DOHH2 (cell line): Measurements from ENCODE around the gene FBXO24.

Source experiments
- H3F3A ChIP-seq: fragments of 200-600 bp; sonication (generic), shearing (Covaris generic); 2 replicates; pipeline ENCODE4 v1.6.0; 2016; ENCODE audit warnings: antibody characterized with exemption, mild to moderate bottlenecking; ENCODE audit not compliant: control insufficient read depth, insufficient read depth
- H3K27ac ChIP-seq: fragments of 200-600 bp; sonication (generic); 2 replicates; pipeline ENCODE4 v1.5.1; 2014; ENCODE audit warnings: low read depth, mild to moderate bottlenecking, low read length, moderate library complexity
- H3K27me3 ChIP-seq: fragments of 200-600 bp; sonication (generic); 2 replicates; pipeline ENCODE4 v1.6.1; 2014; ENCODE audit warnings: mild to moderate bottlenecking, low read length, mixed read lengths; ENCODE audit not compliant: control insufficient read depth
- H3K36me3 ChIP-seq: fragments of 200-600 bp; sonication (generic); 2 replicates; pipeline ENCODE4 v1.6.1; 2014; ENCODE audit warnings: mild to moderate bottlenecking, low read length, moderate library complexity, mixed read lengths; ENCODE audit not compliant: control insufficient read depth
- H3K4me1 ChIP-seq: fragments of 200-600 bp; sonication (generic); 2 replicates; pipeline ENCODE4 v1.6.1; 2014; ENCODE audit warnings: mild to moderate bottlenecking, low read length, mixed read lengths; ENCODE audit not compliant: control insufficient read depth
- H3K4me2 ChIP-seq: fragments of 200-600 bp; sonication (generic); 2 replicates; pipeline ENCODE4 v1.6.0; 2014; ENCODE audit warnings: mild to moderate bottlenecking, low read length, moderate library complexity
- H3K4me3 ChIP-seq: fragments of 200-600 bp; sonication (generic); 2 replicates; pipeline ENCODE4 v1.5.1; 2014; ENCODE audit warnings: mild to moderate bottlenecking, low read length, mixed read lengths
- H3K79me2 ChIP-seq: fragments of 200-600 bp; sonication (generic); 2 replicates; pipeline ENCODE4 v1.6.1; 2014; ENCODE audit warnings: mild to moderate bottlenecking, low read length, mixed read lengths; ENCODE audit not compliant: control insufficient read depth
- H3K9me2 ChIP-seq: fragments of 200-600 bp; sonication (generic); replicated peaks from 2 replicates; pipeline ENCODE4 v1.6.1; 2014; ENCODE audit warnings: mild to moderate bottlenecking, low read length, mixed read lengths; ENCODE audit not compliant: control insufficient read depth
- H3K9me3 ChIP-seq: fragments of 200-600 bp; sonication (generic); 2 replicates; pipeline ENCODE4 v1.6.1; 2014; ENCODE audit warnings: antibody characterized with exemption, low read length, mixed read lengths; ENCODE audit not compliant: control insufficient read depth, insufficient read depth
- H4K20me1 ChIP-seq: fragments of 200-600 bp; sonication (generic); 2 replicates; pipeline ENCODE4 v1.6.0; 2014; ENCODE audit warnings: low read depth, mild to moderate bottlenecking, antibody characterized with exemption, low read length, moderate library complexity; ENCODE audit not compliant: control insufficient read depth, insufficient read depth
- CTCF ChIP-seq: fragments of 200-600 bp; sonication (generic); IDR thresholded peaks from one replicate; pipeline ENCODE4 v1.5.1; 2014; ENCODE audit warnings: antibody characterized with exemption, mild to moderate bottlenecking, low read depth, low read length; ENCODE audit not compliant: poor library complexity, severe bottlenecking
- EZH2phosphoT487 ChIP-seq: fragments of 200-600 bp; sonication (generic); IDR thresholded peaks from 2 replicates; pipeline ENCODE4 v1.6.1; 2017; ENCODE audit warnings: borderline replicate concordance, mild to moderate bottlenecking, antibody characterized with exemption, low read length, moderate library complexity, mixed read lengths

Gene FBXO24

DNA sequence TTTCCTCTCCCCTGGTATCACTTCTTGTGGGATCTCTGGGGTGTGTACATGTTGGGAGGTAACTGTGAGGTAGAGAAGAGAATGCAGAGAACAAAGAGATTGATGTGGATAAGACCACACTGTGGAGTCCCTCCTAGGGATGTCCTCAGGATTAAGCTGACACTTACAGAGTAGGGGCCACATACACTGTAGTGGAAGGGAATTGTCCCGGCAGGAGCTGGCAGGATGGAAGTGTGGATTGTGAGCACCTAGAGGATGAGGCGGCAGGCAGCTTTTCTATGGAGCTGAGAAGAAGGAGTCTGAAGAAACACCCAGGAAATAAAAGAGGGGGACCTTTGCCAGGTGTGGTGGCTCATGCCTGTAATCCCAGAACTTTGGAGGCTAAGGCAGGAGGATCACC lies 33.6 kb upstream of the FBXO24 start:
- no peaks in the 10 kb centered on the region for H3K9me2 ChIP-seq
- H3F3A ChIP-seq: peaks cover 7% of the 10 kb centered on the region; the same call in 1 of the 2 replicates
- no peak overlapping the region for H3K27ac ChIP-seq
- no peaks in the 10 kb centered on the region for H3K27me3 ChIP-seq
- TF ChIP-seq EZH2phosphoT487 (no peak), CTCF (no peak)
- peaks cover 4% of the 10 kb centered on the region; the same call in 1 of the 2 replicates for H3K79me2 ChIP-seq
- H4K20me1 ChIP-seq: no peaks in the 10 kb centered on the region
- peaks cover 22% of the 10 kb centered on the region for H3K36me3 ChIP-seq
- H3K9me3 ChIP-seq: no peaks in the 10 kb centered on the region
- H3K4me1 ChIP-seq: peaks cover 32% of the 10 kb centered on the region
- H3K4me2 ChIP-seq: no peak overlapping the region
- H3K4me3 ChIP-seq: no peak overlapping the region

GRCh38 chr7:100553032-100553431 lies 33.1 kb upstream of the FBXO24 start:
- H4K20me1 ChIP-seq: no peaks in the 10 kb centered on the region
- no peaks in the 10 kb centered on the region for H3K9me2 ChIP-seq
- H3K27ac ChIP-seq: no peak overlapping the region
- H3K79me2 ChIP-seq: no peaks in the 10 kb centered on the region
- no peaks in the 10 kb centered on the region for H3K27me3 ChIP-seq
- TF ChIP-seq CTCF: no peak
- no peak for TF ChIP-seq EZH2phosphoT487
- no peaks in the 10 kb centered on the region for H3K9me3 ChIP-seq
- H3K4me1 ChIP-seq: peaks cover 27% of the 10 kb centered on the region
- peaks cover 22% of the 10 kb centered on the region for H3K36me3 ChIP-seq
- no peak overlapping the region for H3K4me3 ChIP-seq
- H3F3A ChIP-seq: peaks cover 7% of the 10 kb centered on the region; the same call in 1 of the 2 replicates
- H3K4me2 ChIP-seq: no peak overlapping the region

GRCh38 chr7:100555701-100556100 lies 30.4 kb upstream of the FBXO24 start:
- Histone ChIP-seq H3K79me2 (no peaks in the 10 kb centered on the region), H3F3A (peaks cover 4% of the 10 kb centered on the region; the same call in 1 of the 2 replicates), H3K9me2 (no peaks in the 10 kb centered on the region), H3K27ac (no peak overlapping the region), H3K4me3 (no peak overlapping the region), H4K20me1 (no peaks in the 10 kb centered on the region), H3K27me3 (no peaks in the 10 kb centered on the region), H3K4me2 (no peak overlapping the region), H3K36me3 (peaks cover 12% of the 10 kb centered on the region), H3K9me3 (no peaks in the 10 kb centered on the region), H3K4me1 (peaks cover 5% of the 10 kb centered on the region)
- TF ChIP-seq EZH2phosphoT487: no peak
- no peak for TF ChIP-seq CTCF

GRCh38 chr7:100556541-100556940 lies 29.6 kb upstream of the FBXO24 start:
- Histone ChIP-seq H3K27ac (no peak overlapping the region), H3K27me3 (no peaks in the 10 kb centered on the region), H3K4me1 (peaks cover 4% of the 10 kb centered on the region), H3K36me3 (peaks cover 12% of the 10 kb centered on the region), H4K20me1 (no peaks in the 10 kb centered on the region), H3K79me2 (no peaks in the 10 kb centered on the region), H3K4me3 (no peak overlapping the region), H3K9me2 (no peaks in the 10 kb centered on the region), H3K9me3 (no peaks in the 10 kb centered on the region), H3F3A (peaks cover 4% of the 10 kb centered on the region; the same call in 1 of the 2 replicates), H3K4me2 (no peak overlapping the region)
- no peak for TF ChIP-seq EZH2phosphoT487
- no peak for TF ChIP-seq CTCF
